ENCODE data around the gene FCHSD1.

FCHSD1 gene

GRCh38 chr5:141672841-141673813, 21.9 kb upstream of the FCHSD1 start:
- no peak for DNase-seq (ENCODE audit: low read depth in 2 of 2)

- no peak for DNase-seq (ENCODE audit: low read depth in 2 of 2)
Measured at GRCh38 chr5:141672071-141672840, 21.0 kb upstream of the FCHSD1 start.

- no peak for DNase-seq (ENCODE audit: low read depth in 2 of 2)
Measured at GRCh38 chr5:141669520-141669919, 18.3 kb upstream of the FCHSD1 start.

GRCh38 chr5:141668601-141669265, 17.5 kb upstream of the FCHSD1 start:
- DNase-seq (ENCODE audit: low read depth in 2 of 2), result no peak

GRCh38 chr5:141665995-141666940, 15.1 kb upstream of the FCHSD1 start:
- no peak for DNase-seq (ENCODE audit: low read depth in 2 of 2)

- peak; percentile 45 to 51 for DNase-seq (ENCODE audit: low read depth in 2 of 2)
Measured at GRCh38 chr5:141664733-141665461, 13.7 kb upstream of the FCHSD1 start.

- DNase-seq (ENCODE audit: low read depth in 2 of 2), result no peak
Measured at GRCh38 chr5:141663506-141663905, 12.3 kb upstream of the FCHSD1 start.

- no peak for DNase-seq (ENCODE audit: low read depth in 2 of 2)
Measured at GRCh38 chr5:141662028-141662427, 10.8 kb upstream of the FCHSD1 start.

GRCh38 chr5:141657937-141658545, 6.8 kb upstream of the FCHSD1 start:
- no peak for DNase-seq (ENCODE audit: low read depth in 2 of 2)

- DNase-seq (ENCODE audit: low read depth in 2 of 2), result no peak
Measured at GRCh38 chr5:141657404-141657803, 6.2 kb upstream of the FCHSD1 start.

- no peak for DNase-seq (ENCODE audit: low read depth in 2 of 2)
Measured at GRCh38 chr5:141656396-141656795, 5.2 kb upstream of the FCHSD1 start.

GRCh38 chr5:141655020-141655419, 3.8 kb upstream of the FCHSD1 start:
- no peak for DNase-seq (ENCODE audit: low read depth in 2 of 2)

- DNase-seq (ENCODE audit: low read depth in 2 of 2), result no peak
Measured at GRCh38 chr5:141654298-141654697, 3.1 kb upstream of the FCHSD1 start.

GRCh38 chr5:141651728-141652105, 499 bp upstream of the FCHSD1 start:
- no peak for DNase-seq (ENCODE audit: low read depth in 2 of 2)

GRCh38 chr5:141649972-141650371, 1.2 kb downstream of the FCHSD1 start:
- no peak for DNase-seq (ENCODE audit: low read depth in 2 of 2)

GRCh38 chr5:141649056-141649688, 2.0 kb downstream of the FCHSD1 start:
- no peak for DNase-seq (ENCODE audit: low read depth in 2 of 2)

- DNase-seq (ENCODE audit: low read depth in 2 of 2), result no peak
Measured at GRCh38 chr5:141647851-141648250, 3.4 kb downstream of the FCHSD1 start.

- no peak for DNase-seq (ENCODE audit: low read depth in 2 of 2)
Measured at GRCh38 chr5:141647242-141647641, 4.0 kb downstream of the FCHSD1 start.

GRCh38 chr5:141646026-141646425, 5.2 kb downstream of the FCHSD1 start:
- DNase-seq (ENCODE audit: low read depth in 2 of 2), result no peak

All from stimulated activated CD8-positive, alpha-beta memory T cell treated with anti-CD3 and anti-CD28 coated beads, Interleukin-7, amount 100 ng/mL, for 4 hours (primary cell).